Measurements from ENCODE around the gene PRKCD. TPM values are rescaled to one million over a fixed set of nuclear protein-coding genes. Genes with fewer than 3 reads are reported as not detected.

PRKCD gene
- total RNA-seq, 4 donors from 2014 or later = 27.2 to 35.8 (median 31.4) TPM

- no peak for DNase-seq (ENCODE audit: low spot score in 2 of 2)
- TF ChIP-seq, protein P1, sequence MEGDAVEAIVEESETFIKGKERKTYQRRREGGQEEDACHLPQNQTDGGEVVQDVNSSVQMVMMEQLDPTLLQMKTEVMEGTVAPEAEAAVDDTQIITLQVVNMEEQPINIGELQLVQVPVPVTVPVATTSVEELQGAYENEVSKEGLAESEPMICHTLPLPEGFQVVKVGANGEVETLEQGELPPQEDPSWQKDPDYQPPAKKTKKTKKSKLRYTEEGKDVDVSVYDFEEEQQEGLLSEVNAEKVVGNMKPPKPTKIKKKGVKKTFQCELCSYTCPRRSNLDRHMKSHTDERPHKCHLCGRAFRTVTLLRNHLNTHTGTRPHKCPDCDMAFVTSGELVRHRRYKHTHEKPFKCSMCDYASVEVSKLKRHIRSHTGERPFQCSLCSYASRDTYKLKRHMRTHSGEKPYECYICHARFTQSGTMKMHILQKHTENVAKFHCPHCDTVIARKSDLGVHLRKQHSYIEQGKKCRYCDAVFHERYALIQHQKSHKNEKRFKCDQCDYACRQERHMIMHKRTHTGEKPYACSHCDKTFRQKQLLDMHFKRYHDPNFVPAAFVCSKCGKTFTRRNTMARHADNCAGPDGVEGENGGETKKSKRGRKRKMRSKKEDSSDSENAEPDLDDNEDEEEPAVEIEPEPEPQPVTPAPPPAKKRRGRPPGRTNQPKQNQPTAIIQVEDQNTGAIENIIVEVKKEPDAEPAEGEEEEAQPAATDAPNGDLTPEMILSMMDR (IDR thresholded peaks at IDR 0.05) = no peak
- TF ChIP-seq POLR2A (IDR thresholded peaks at IDR 0.05) = no peak
- 57 to 81% methylated on average over 3 to 4 of the region's 4 CpGs for WGBS, 2 donors
- no peak overlapping the region for H3K4me3 ChIP-seq (ENCODE audit: low read depth, poor library complexity, severe bottlenecking)
- intact Hi-C loops (cut with DNase I; ENCODE audit: low total_unique reads) = no loop called here
These were observed 6.1 kb upstream of the PRKCD start for GRCh38 chr3:53154881-53155285.

DNA sequence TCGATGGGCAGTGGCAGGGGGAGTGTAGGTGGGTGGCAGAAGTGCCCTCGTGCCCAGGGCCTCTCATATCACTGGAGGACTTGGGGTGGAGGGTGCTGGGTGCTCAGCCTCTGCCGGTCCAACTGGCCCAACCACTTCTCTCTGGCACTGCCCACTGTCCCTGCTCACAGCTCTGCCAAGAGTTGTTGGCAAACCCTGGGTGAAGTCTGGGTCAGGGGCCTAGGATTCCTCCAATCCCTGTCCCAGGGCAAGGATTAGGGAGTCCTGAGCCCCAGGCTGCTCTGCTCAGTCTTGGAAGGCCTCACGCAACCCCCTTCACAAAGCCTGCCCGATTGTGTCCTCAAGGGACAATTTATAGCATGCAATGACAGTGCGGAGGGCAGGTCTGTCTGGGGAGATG is 5.2 kb upstream of the PRKCD start:
- H3K4me3 ChIP-seq (ENCODE audit: low read depth, poor library complexity, severe bottlenecking) = no peak overlapping the region
- intact Hi-C loops (cut with DNase I; ENCODE audit: low total_unique reads) = no loop called here
- 38 to 61% methylated on average over 6 of the region's 6 CpGs for WGBS, 2 donors
- TF ChIP-seq, protein P1 (IDR thresholded peaks at IDR 0.05) = no peak
- no peak for TF ChIP-seq POLR2A (IDR thresholded peaks at IDR 0.05)
- DNase-seq (ENCODE audit: low spot score in 2 of 2) = no peak

GRCh38 chr3:53156368-53156834 is 4.6 kb upstream of the PRKCD start:
- intact Hi-C loops (cut with DNase I; ENCODE audit: low total_unique reads) = no loop called here
- no peak overlapping the region for H3K4me3 ChIP-seq (ENCODE audit: low read depth, poor library complexity, severe bottlenecking)
- WGBS, 2 donors = 4 to 15% methylated on average over 18 to 34 of the region's 36 CpGs
- TF ChIP-seq POLR2A (IDR thresholded peaks at IDR 0.05) = no peak
- TF ChIP-seq, protein P1 (IDR thresholded peaks at IDR 0.05) = no peak
- no peak for DNase-seq (ENCODE audit: low spot score in 2 of 2)

GRCh38 chr3:53157974-53158580 is 2.9 kb upstream of the PRKCD start:
- TF ChIP-seq, protein P1 (IDR thresholded peaks at IDR 0.05) = no peak
- no peak for TF ChIP-seq POLR2A (IDR thresholded peaks at IDR 0.05)
- H3K4me3 ChIP-seq (ENCODE audit: low read depth, poor library complexity, severe bottlenecking) = no peak overlapping the region
- intact Hi-C loops (cut with DNase I; ENCODE audit: low total_unique reads) = no loop called here
- DNase-seq (ENCODE audit: low spot score in 2 of 2) = no peak
- whole genome bisulfite sequencing, 2 donors = 51 to 52% methylated on average over 3 of the region's 3 CpGs

DNA sequence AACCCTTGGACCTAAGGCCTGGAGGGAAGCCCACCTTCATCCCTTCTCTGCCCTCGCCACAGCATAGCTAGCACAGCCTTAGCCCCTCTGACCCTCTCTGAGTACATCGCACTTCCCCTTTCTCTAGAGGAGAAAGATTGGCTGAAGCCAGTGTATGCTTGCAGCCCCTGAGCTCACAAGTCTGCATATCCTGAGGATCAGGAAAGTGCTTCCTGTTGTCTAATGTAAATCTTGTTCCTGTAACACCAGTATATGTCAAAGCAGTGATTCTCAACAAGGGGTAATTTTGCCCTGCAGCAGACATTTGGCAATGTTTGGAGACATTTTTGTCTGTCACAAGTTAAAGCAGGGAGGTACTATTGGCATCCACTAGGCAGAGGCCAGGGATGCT is 2.2 kb upstream of the PRKCD start:
- intact Hi-C loops (cut with DNase I; ENCODE audit: low total_unique reads) = no loop called here

More for the DNA sequence above, 2.2 kb upstream of the PRKCD start:
- 86 to 91% methylated on average over 2 of the region's 2 CpGs for WGBS, 2 donors
- no peak overlapping the region for H3K4me3 ChIP-seq (ENCODE audit: low read depth, poor library complexity, severe bottlenecking)
- TF ChIP-seq, protein P1 (IDR thresholded peaks at IDR 0.05) = no peak
- no peak for TF ChIP-seq POLR2A (IDR thresholded peaks at IDR 0.05)
- DNase-seq (ENCODE audit: low spot score in 2 of 2) = no peak

All from lower leg skin (tissue), 4 donors.